GM12878 (cell line): ENCODE results near the gene TNNT2. TPM values are rescaled to one million over a fixed set of nuclear protein-coding genes. Genes with fewer than 3 reads are reported as not detected.

ENCODE experiments used
- ATAC-seq: fragments of 200-7000 bp; cut with Tn5 transposase; 3 replicates; pipeline ENCODE4 v1.9.1; 2020; ENCODE audit warnings: mild to moderate bottlenecking, moderate library complexity
- BruUV-seq: library from RNA; stranded (reverse); fragments of 400-500 nt; replicated peaks from 2 replicates; lab custom pipeline; 2021; lab: Mats Ljungman, UMichigan
- CTCF ChIA-PET: fragments of 300-600 bp; sonication (Branson Sonifier 250); formaldehyde crosslinking; extraction: SDS; loops from one replicate; lab custom pipeline; 2021; ENCODE audit warnings: inconsistent platforms; lab: Yijun Ruan, JAX
- POLR2A ChIA-PET: fragments of 350-600 bp; formaldehyde crosslinking; extraction: SDS; loops from one replicate; lab custom pipeline; 2021; ENCODE audit warnings: inconsistent platforms; lab: Charles Lee
- RAD21 ChIA-PET: fragments of 300-600 bp; sonication (Branson Sonifier 250); formaldehyde crosslinking; loops from one replicate; lab custom pipeline; 2023; ENCODE audit warnings: antibody characterized with exemption; ENCODE audit not compliant: unreplicated experiment; lab: Charles Lee
- SMC1A ChIA-PET: fragments of 300-600 bp; sonication (Branson Sonifier 250); formaldehyde crosslinking; loops from one replicate; lab custom pipeline; 2023; ENCODE audit not compliant: unreplicated experiment, uncharacterized antibody; lab: Charles Lee
- DNase-seq: peaks from one replicate; pipeline ENCODE4 v3.0.0-alpha.2; 2011; ENCODE audit warnings: low read depth, low spot score
- FAIRE-seq: peaks from 3 replicates; lab custom pipeline; 2011; peaks lifted over from hg19 to GRCh38; lab: Jason Lieb, UNC
- H2AFZ ChIP-seq: 2 replicates; pipeline ENCODE4 v1.6.0; 2011; ENCODE audit warnings: low read depth, low read length, control low read depth; ENCODE audit not compliant: control insufficient read depth
- H3K27ac ChIP-seq: 2 replicates; pipeline ENCODE4 v1.5.1; 2011; ENCODE audit warnings: control low read depth; ENCODE audit not compliant: control insufficient read depth, insufficient read depth
- H3K27me3 ChIP-seq, 2 experiments: replicated peaks in 1 of 2; 2 replicates each; pipeline versions ENCODE4 v1.6.0 to v1.6.1; 2011; ENCODE audit warnings: low read length in 1 of 2; ENCODE audit not compliant: control insufficient read depth in 2 of 2, insufficient read depth in 2 of 2
- H3K36me3 ChIP-seq, 2 experiments: 2 replicates each; pipeline ENCODE4 v1.5.1; 2011; ENCODE audit warnings: low read length in 1 of 2; ENCODE audit not compliant: control insufficient read depth in 2 of 2, insufficient read depth in 2 of 2
- H3K4me1 ChIP-seq: 2 replicates; pipeline ENCODE4 v1.6.1; 2011; ENCODE audit warnings: mild to moderate bottlenecking, low read length, moderate library complexity, mixed read lengths; ENCODE audit not compliant: control insufficient read depth, insufficient read depth
- H3K4me2 ChIP-seq: 2 replicates; pipeline ENCODE4 v1.6.0; 2011; ENCODE audit warnings: control low read depth; ENCODE audit not compliant: control insufficient read depth, insufficient read depth
- H3K4me3 ChIP-seq: fragments of 200-600 bp; sonication (generic); 2 replicates; pipeline ENCODE4 v1.5.1; 2016
- H3K79me2 ChIP-seq: 2 replicates; pipeline ENCODE4 v1.6.0; 2011; ENCODE audit warnings: low read length; ENCODE audit not compliant: control insufficient read depth, insufficient read depth
- H3K9ac ChIP-seq: 2 replicates; pipeline ENCODE4 v1.8.0; 2011; ENCODE audit warnings: low read length, control low read depth, mixed read lengths; ENCODE audit not compliant: control insufficient read depth, insufficient read depth
- H3K9me3 ChIP-seq: replicated peaks from 3 replicates; pipeline ENCODE4 v1.5.1; 2011; ENCODE audit warnings: mild to moderate bottlenecking, low read length; ENCODE audit not compliant: control insufficient read depth, insufficient read depth
- H4K20me1 ChIP-seq: 2 replicates; pipeline ENCODE4 v1.6.0; 2011; ENCODE audit not compliant: control insufficient read depth, insufficient read depth
- BACH1 ChIP-seq: fragments of 450-650 bp; IDR thresholded peaks from 2 replicates; pipeline ENCODE4 v1.6.1; 2017; ENCODE audit warnings: mild to moderate bottlenecking, borderline replicate concordance
- CTCF ChIP-seq, 3 experiments: IDR thresholded peaks in 2 of 3; conservative IDR thresholded peaks in 1 of 3; 2 replicates each; pipeline ENCODE4 v1.5.1; 2011; ENCODE audit warnings: low read depth in 3 of 3, low read length in 3 of 3, mild to moderate bottlenecking in 3 of 3, control low read depth in 2 of 3, moderate library complexity in 2 of 3, inconsistent platforms in 1 of 3, mixed read lengths in 1 of 3; ENCODE audit not compliant: control insufficient read depth in 2 of 3, insufficient read depth in 1 of 3; ENCODE audit errors: extremely low read depth in 1 of 3
- PAX5 ChIP-seq: IDR thresholded peaks from 2 replicates; pipeline ENCODE4 v1.6.1; 2011; ENCODE audit warnings: low read depth, low read length, borderline replicate concordance
- STAT1 ChIP-seq: fragments of 450-650 bp; conservative IDR thresholded peaks from 2 replicates; pipeline ENCODE4 v1.6.1; 2014; ENCODE audit warnings: antibody characterized with exemption, mild to moderate bottlenecking
- TAF1 ChIP-seq: IDR thresholded peaks from 2 replicates; pipeline ENCODE4 v1.6.1; 2011; ENCODE audit warnings: mild to moderate bottlenecking, low read depth, low read length, borderline replicate concordance
- WGBS: methylation state at CpG from one replicate; pipeline ENCODE4 v1.1.6; 2016; ENCODE audit warnings: low lambda C conversion rate; ENCODE audit not compliant: insufficient replicate concordance, insufficient coverage; ENCODE audit errors: missing lambda C conversion rate; 5-methylcytosine and 5-hydroxymethylcytosine counted together
- in situ Hi-C: fragments of 300-500 bp; cut with MboI; formaldehyde crosslinking; loops from 9 replicates; pipeline ENCODE4 v1.14.3; 2018; ENCODE audit warnings: mixed read lengths
- intact Hi-C: fragments of 100-400 bp; cut with micrococcal nuclease; formaldehyde crosslinking; loops from one replicate; pipeline ENCODE4 v1.14.2; 2022; ENCODE audit not compliant: unreplicated experiment
- polyA plus RNA-seq, 11 experiments: library from polyadenylated mRNA; depleted of rRNA in 4 of 11; unstranded in 6 of 11; stranded (reverse) in 5 of 11; fragments of >200 nt; fragmentation: Nextera tagmentation in 4 of 11; fragmentation: Illumina TruSeq in 1 of 11; extraction: Ambion mirVana in 4 of 11; extraction: Trizol in 1 of 11; gene quantifications; 1 replicate in 1 of 11; 2 replicates in 10 of 11; pipeline versions ENCODE4 v1.2.1 to v1.2.3, GENCODE V29; 2011 to 2016; ENCODE audit warnings: inconsistent platforms in 2 of 11, missing spikeins in 2 of 11, low read depth in 1 of 11
- total RNA-seq, 4 experiments: library from RNA; depleted of rRNA in 3 of 4; stranded (reverse); fragments of >200 nt in 3 of 4; fragmentation: Illumina TruSeq in 1 of 4; extraction: Trizol in 1 of 4; gene quantifications; 2 replicates each; pipeline versions ENCODE4 v1.2.1 to v1.2.3, GENCODE V29; 2013 to 2021
- TF ChIP-seq, protein P1 (sequence below): fragments of 450-650 bp; IDR thresholded peaks from 2 replicates; pipeline ENCODE4 v1.6.1; 2017; ENCODE audit warnings: mild to moderate bottlenecking, moderate library complexity

The TNNT2 gene
- total and polyA plus RNA-seq, 10 of the 15 experiments (the other 5 are each of a cell fraction or from before 2014, with no cell fraction given), result 2.2 TPM; not detected in 9

- Histone ChIP-seq H3K4me3 (no peak overlapping the region), H2AFZ (no peak overlapping the region), H3K27ac (no peak overlapping the region), H3K4me1 (no peaks in the 10 kb centered on the region), H3K4me2 (no peak overlapping the region), H3K27me3 (peaks cover 0 to 6% of the 10 kb centered on the region in 2 experiments; a peak in 2 of 4 replicates), H3K36me3 (no peaks in the 10 kb centered on the region), H3K79me2 (no peaks in the 10 kb centered on the region), H4K20me1 (no peaks in the 10 kb centered on the region), H3K9me3 (no peaks in the 10 kb centered on the region), H3K9ac (no peak overlapping the region)
- POLR2A ChIA-PET, result interaction anchor here (0.5 kb wide), 1 partner anchor 22 kb away, joined by 3 read pairs; no protein-coding TSS in a partner anchor
- in situ Hi-C loops, result no loop called here
- SMC1A ChIA-PET, result no interaction called here
- intact Hi-C loops, result no loop called here
- no peak for DNase-seq
- no TSS peak for BruUV-seq
- TF ChIP-seq TAF1 (no peak), PAX5 (no peak), BACH1 (no peak), CTCF (IDR thresholded peaks at IDR 0.05 in 2 of 3, conservative IDR thresholded peaks at IDR 0.05 in 1 of 3; ENCODE audit: control insufficient read depth in 2 of 3, extremely low read depth in 1 of 3, insufficient read depth in 1 of 3, low read depth in 3 of 3, low read length in 3 of 3) (no peak), STAT1 (no peak)
- TF ChIP-seq, protein P1, sequence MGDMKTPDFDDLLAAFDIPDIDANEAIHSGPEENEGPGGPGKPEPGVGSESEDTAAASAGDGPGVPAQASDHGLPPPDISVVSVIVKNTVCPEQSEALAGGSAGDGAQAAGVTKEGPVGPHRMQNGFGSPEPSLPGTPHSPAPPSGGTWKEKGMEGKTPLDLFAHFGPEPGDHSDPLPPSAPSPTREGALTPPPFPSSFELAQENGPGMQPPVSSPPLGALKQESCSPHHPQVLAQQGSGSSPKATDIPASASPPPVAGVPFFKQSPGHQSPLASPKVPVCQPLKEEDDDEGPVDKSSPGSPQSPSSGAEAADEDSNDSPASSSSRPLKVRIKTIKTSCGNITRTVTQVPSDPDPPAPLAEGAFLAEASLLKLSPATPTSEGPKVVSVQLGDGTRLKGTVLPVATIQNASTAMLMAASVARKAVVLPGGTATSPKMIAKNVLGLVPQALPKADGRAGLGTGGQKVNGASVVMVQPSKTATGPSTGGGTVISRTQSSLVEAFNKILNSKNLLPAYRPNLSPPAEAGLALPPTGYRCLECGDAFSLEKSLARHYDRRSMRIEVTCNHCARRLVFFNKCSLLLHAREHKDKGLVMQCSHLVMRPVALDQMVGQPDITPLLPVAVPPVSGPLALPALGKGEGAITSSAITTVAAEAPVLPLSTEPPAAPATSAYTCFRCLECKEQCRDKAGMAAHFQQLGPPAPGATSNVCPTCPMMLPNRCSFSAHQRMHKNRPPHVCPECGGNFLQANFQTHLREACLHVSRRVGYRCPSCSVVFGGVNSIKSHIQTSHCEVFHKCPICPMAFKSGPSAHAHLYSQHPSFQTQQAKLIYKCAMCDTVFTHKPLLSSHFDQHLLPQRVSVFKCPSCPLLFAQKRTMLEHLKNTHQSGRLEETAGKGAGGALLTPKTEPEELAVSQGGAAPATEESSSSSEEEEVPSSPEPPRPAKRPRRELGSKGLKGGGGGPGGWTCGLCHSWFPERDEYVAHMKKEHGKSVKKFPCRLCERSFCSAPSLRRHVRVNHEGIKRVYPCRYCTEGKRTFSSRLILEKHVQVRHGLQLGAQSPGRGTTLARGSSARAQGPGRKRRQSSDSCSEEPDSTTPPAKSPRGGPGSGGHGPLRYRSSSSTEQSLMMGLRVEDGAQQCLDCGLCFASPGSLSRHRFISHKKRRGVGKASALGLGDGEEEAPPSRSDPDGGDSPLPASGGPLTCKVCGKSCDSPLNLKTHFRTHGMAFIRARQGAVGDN, result no peak
- RAD21 ChIA-PET, result no interaction called here
- under 1% methylated on average over 6 of the region's 6 CpGs for WGBS
- no peak for ATAC-seq
- FAIRE-seq, result no peak
- CTCF ChIA-PET, result interaction anchor here (0.9 to 1.1 kb wide), 2 partner anchors 11 to 38 kb away, joined by 3 to 4 read pairs; no protein-coding TSS in a partner anchor
Measured at GRCh38 chr1:201371792-201372191, 5.7 kb downstream of the TNNT2 start.
